ENCODE data around the gene DBNDD1. TPM values are rescaled to one million over a fixed set of nuclear protein-coding genes. Genes with fewer than 3 reads are reported as not detected.
"Not testable (repeated sequence)": the region's sequence is repeated elsewhere in the genome, so short reads cannot be mapped to it uniquely, and the experiment has no call there.

Gene DBNDD1
- 28.9 and 30.1 TPM in 2 replicates for total RNA-seq (2014; rRNA removed; shearing (Covaris generic))

- no peak for DNase-seq (ENCODE audit: low spot score)
These were observed at the start of gene DBNDD1 for GRCh38 chr16:90018652-90019542. Gene DBNDD1, minus strand, starts transcription at chr16:90019456. Its CDS starts 115 bp downstream, at chr16:90019341.

- DNase-seq (ENCODE audit: low spot score) = no peak
These were observed 42.2 kb upstream of the DBNDD1 start for GRCh38 chr16:90061437-90061836.

- peak; percentile 87 for DNase-seq (ENCODE audit: low spot score)
These were observed 38.5 kb upstream of the DBNDD1 start for GRCh38 chr16:90057738-90058173.

GRCh38 chr16:90056521-90056920 is 37.3 kb upstream of the DBNDD1 start:
- not testable (repeated sequence) for DNase-seq (ENCODE audit: low spot score)

GRCh38 chr16:90055371-90055770 is 36.1 kb upstream of the DBNDD1 start:
- no peak for DNase-seq (ENCODE audit: low spot score)

- DNase-seq (ENCODE audit: low spot score) = no peak
These were observed 35.3 kb upstream of the DBNDD1 start for GRCh38 chr16:90054554-90054953.

- no peak for DNase-seq (ENCODE audit: low spot score)
These were observed 34.7 kb upstream of the DBNDD1 start for GRCh38 chr16:90053902-90054500.

GRCh38 chr16:90050969-90051368 is 31.7 kb upstream of the DBNDD1 start:
- DNase-seq (ENCODE audit: low spot score) = no peak

GRCh38 chr16:90048737-90049330 is 29.6 kb upstream of the DBNDD1 start:
- no peak for DNase-seq (ENCODE audit: low spot score)

- no peak for DNase-seq (ENCODE audit: low spot score)
These were observed 29.1 kb upstream of the DBNDD1 start for GRCh38 chr16:90048347-90048722.

- DNase-seq (ENCODE audit: low spot score) = no peak
These were observed 28.6 kb upstream of the DBNDD1 start for GRCh38 chr16:90047714-90048346.

- DNase-seq (ENCODE audit: low spot score) = peak; percentile 34
These were observed 27.9 kb upstream of the DBNDD1 start for GRCh38 chr16:90046971-90047713.

GRCh38 chr16:90046122-90046970 is 27.1 kb upstream of the DBNDD1 start:
- DNase-seq (ENCODE audit: low spot score) = no peak

GRCh38 chr16:90044111-90044551 is 24.9 kb upstream of the DBNDD1 start:
- peak; percentile 56 for DNase-seq (ENCODE audit: low spot score)

GRCh38 chr16:90043526-90043925 is 24.3 kb upstream of the DBNDD1 start:
- no peak for DNase-seq (ENCODE audit: low spot score)

- DNase-seq (ENCODE audit: low spot score) = no peak
These were observed 23.8 kb upstream of the DBNDD1 start for GRCh38 chr16:90042946-90043514.

- DNase-seq (ENCODE audit: low spot score) = no peak
These were observed 22.7 kb upstream of the DBNDD1 start for GRCh38 chr16:90041896-90042473.

- no peak for DNase-seq (ENCODE audit: low spot score)
These were observed 21.1 kb upstream of the DBNDD1 start for GRCh38 chr16:90040152-90041023.

GRCh38 chr16:90037276-90037675 is 18.0 kb upstream of the DBNDD1 start:
- DNase-seq (ENCODE audit: low spot score) = no peak

Measured in A172 (cell line).